Ovary (tissue), 9 donors: Measurements from ENCODE around the gene APH1A. TPM values are rescaled to one million over a fixed set of nuclear protein-coding genes. Genes with fewer than 3 reads are reported as not detected.

Experiments used
- DNase-seq, 5 donors: peaks; one replicate each; pipeline ENCODE4 v3.0.0-alpha.2; 2019 to 2020
- H3K27ac ChIP-seq, 2 donors: fragments of 200-600 bp; one replicate each; pipeline versions ENCODE4 v1.5.1 to v1.8.0; 2019 to 2022
- H3K27me3 ChIP-seq: fragments of 200-600 bp; one replicate; pipeline ENCODE4 v1.8.0; 2022
- H3K36me3 ChIP-seq: fragments of 200-600 bp; sonication (generic); one replicate; pipeline ENCODE4 v1.5.1; 2019
- H3K4me1 ChIP-seq: one replicate; pipeline ENCODE4 v1.8.1; 2013; ENCODE audit warnings: mild to moderate bottlenecking, moderate library complexity; ENCODE audit not compliant: insufficient read depth
- H3K4me3 ChIP-seq: fragments of 200-600 bp; sonication (generic); one replicate; pipeline ENCODE4 v1.5.1; 2017
- H3K9me3 ChIP-seq, 2 donors: fragments of 200-600 bp in 1 of 2; sonication (generic) in 1 of 2; one replicate each; pipeline versions ENCODE4 v1.5.1 to v1.8.1; 2013 to 2019; ENCODE audit warnings: mild to moderate bottlenecking in 1 of 2, moderate library complexity in 1 of 2
- EP300 ChIP-seq: sonication (generic); formaldehyde crosslinking; IDR thresholded peaks from one replicate; pipeline ENCODE4 v1.6.1; 2017; ENCODE audit warnings: antibody characterized with exemption
- POLR2A ChIP-seq: fragments of 450-650 bp; IDR thresholded peaks from one replicate; pipeline ENCODE4 v1.6.1; 2017; ENCODE audit warnings: antibody characterized with exemption, mild to moderate bottlenecking, moderate library complexity
- WGBS, 3 donors: extraction: QIAGEN DNeasy Blood & Tissue Kit in 1 of 3; methylation state at CpG; one replicate each; pipeline versions ENCODE4 v1.1.5 to v1.1.7; 2013 to 2017; 5-methylcytosine and 5-hydroxymethylcytosine counted together
- intact Hi-C, 4 donors: fragments of 100-400 bp; cut with DNase I; formaldehyde crosslinking; loops; one replicate each; pipeline versions ENCODE4 v1.11.0 to v1.15.1; 2022 to 2023
- polyA plus RNA-seq, 2 donors: library from polyadenylated mRNA; stranded (reverse); fragments of 200-250 nt in 1 of 2; fragments of 350-450 nt in 1 of 2; fragmentation: Illumina TruSeq in 1 of 2; extraction: RNeasy Lipid Tissue Mini Kit (QIAGEN cat#74804) in 1 of 2; gene quantifications; one replicate each; pipeline ENCODE4 v1.2.3, GENCODE V29; 2013 to 2014
- total RNA-seq, 7 donors: library from RNA; depleted of rRNA in 2 of 7; stranded (reverse); fragments of >200 nt in 2 of 7; fragmentation: NEBNext Ultra II Directional in 3 of 7; extraction: Animal tissue kit (Norgen Biotek cat#: 25700) in 3 of 7; gene quantifications; one replicate each; pipeline versions ENCODE4 v1.1.0 to v1.2.4, GENCODE V29; 2016 to 2023
- TF ChIP-seq, protein P1 (sequence below), 3 donors: fragments of 450-650 bp in 2 of 3; fragments of 200-600 bp in 1 of 3; IDR thresholded peaks; one replicate each; pipeline versions ENCODE4 v1.5.1 to v1.8.0; 2016 to 2022; ENCODE audit warnings: antibody characterized with exemption in 3 of 3, mild to moderate bottlenecking in 1 of 3
- donor health status: DM: no; HTN: no; CAD: no; lungs with moderate emphysema.
- donor health status: DM: no; HTN: no; CAD: no.
- donor health status: Bipolar disorder and iron deficiency.
- donor health status: DM: yes; HTN: yes; CAD: no.
- donor health status: DM: no; HTN: no; CAD: no.
- donor health status: DM: yes; HTN: yes; CAD: no.

Gene APH1A
- total and polyA plus RNA-seq, 9 donors = 80.0 to 151 (median 116) TPM

DNA sequence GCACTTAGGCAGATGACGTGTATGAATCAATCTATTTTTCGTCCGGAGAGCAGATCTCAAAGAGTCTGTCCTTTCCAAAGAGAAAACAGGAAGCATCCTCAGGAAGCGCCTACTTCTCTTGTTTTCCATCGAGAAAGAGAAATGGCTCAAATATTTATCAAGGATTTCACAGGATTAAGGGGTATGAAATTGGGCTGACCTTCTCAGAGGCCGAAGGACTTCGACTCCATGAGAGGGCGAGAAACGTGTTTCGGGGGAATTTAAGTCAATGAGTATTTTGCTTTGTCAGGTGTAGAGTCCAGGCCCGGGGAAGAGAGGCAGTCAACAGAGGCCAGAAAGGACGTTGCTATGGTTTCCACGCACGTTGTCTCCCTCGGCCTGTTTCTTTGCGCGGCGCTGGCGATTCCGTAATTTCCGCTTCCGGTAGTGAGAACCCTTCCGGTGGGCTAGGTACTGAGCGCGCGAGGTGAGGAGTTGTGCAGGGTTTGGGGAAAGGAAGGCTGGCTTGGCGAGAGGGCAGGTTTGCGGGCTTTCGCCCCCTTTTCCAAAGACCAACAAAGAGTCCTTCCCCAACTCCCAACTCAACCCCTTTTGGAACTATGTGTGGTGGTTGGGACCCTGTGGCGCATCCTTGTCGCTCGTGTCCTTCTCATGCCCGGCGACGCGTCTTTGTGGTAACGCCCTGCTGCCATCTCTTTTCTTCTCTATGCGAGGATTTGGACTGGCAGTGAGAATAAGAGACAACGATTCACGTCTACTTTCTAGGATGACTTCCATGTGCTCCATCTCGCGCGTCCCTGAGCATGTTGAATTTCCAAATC is 24.8 kb upstream of the APH1A start, which contains the start of gene MRPS21:
TSS of gene MRPS21 (plus strand) at position 429 of the 821 bp plus-strand sequence. CDS start 506 bp downstream, outside the sequence.
- H3K36me3 ChIP-seq = no peaks in the 10 kb centered on the region
- peak; percentile 89 to 93 (median 89) for DNase-seq
- no peaks in the 10 kb centered on the region for H3K9me3 ChIP-seq
- WGBS, 3 donors = 2 to 5% (median 2%) methylated on average over 43 of the region's 43 CpGs
- intact Hi-C loops = no loop called here
- peak within 1 kb of the TSS; percentile 68 to 74 for H3K27ac ChIP-seq
- peaks cover 5% of the 10 kb centered on the region for H3K4me1 ChIP-seq
- no peaks in the 10 kb centered on the region for H3K27me3 ChIP-seq
- TF ChIP-seq POLR2A (peak; percentile 94), EP300 (no peak)
- TF ChIP-seq, protein P1, sequence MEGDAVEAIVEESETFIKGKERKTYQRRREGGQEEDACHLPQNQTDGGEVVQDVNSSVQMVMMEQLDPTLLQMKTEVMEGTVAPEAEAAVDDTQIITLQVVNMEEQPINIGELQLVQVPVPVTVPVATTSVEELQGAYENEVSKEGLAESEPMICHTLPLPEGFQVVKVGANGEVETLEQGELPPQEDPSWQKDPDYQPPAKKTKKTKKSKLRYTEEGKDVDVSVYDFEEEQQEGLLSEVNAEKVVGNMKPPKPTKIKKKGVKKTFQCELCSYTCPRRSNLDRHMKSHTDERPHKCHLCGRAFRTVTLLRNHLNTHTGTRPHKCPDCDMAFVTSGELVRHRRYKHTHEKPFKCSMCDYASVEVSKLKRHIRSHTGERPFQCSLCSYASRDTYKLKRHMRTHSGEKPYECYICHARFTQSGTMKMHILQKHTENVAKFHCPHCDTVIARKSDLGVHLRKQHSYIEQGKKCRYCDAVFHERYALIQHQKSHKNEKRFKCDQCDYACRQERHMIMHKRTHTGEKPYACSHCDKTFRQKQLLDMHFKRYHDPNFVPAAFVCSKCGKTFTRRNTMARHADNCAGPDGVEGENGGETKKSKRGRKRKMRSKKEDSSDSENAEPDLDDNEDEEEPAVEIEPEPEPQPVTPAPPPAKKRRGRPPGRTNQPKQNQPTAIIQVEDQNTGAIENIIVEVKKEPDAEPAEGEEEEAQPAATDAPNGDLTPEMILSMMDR (IDR thresholded peaks at IDR 0.05) = peak in 1 of 3 donors; percentile 19
- peak within 1 kb of the TSS; percentile 70 for H3K4me3 ChIP-seq

GRCh38 chr1:150288822-150289221 is 20.0 kb upstream of the APH1A start:
- TF ChIP-seq EP300 = no peak
- no peak for TF ChIP-seq POLR2A
- TF ChIP-seq, protein P1 (IDR thresholded peaks at IDR 0.05) = no peak
- WGBS, 3 donors = 88 to 89% (median 89%) methylated on average over 4 of the region's 4 CpGs
- no peak for DNase-seq
- Histone ChIP-seq H3K4me3 (no peak overlapping the region), H3K9me3 (no peaks in the 10 kb centered on the region), H3K27me3 (no peaks in the 10 kb centered on the region), H3K36me3 (no peaks in the 10 kb centered on the region), H3K27ac (no peak overlapping the region), H3K4me1 (peaks cover 2% of the 10 kb centered on the region)
- intact Hi-C loops = no loop called here

DNA sequence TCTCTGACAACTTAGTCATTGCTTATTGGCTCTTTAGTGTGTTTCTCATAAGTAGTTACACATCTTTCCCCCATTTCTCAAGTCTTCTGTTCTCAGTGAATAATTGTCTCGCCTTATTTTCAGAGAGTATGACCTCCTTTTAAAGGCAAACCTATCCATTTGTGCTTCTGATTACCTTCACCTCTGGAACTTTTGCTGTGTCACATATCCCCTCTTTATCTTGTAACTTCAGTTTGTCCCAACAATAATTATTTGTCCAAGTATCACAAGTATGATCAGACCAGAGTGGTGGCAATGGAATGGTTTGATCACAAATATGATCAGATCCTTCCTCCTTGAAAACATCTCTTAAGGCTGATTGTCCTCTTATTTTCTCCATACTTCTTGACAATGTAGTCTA is 19.6 kb upstream of the APH1A start:
- Histone ChIP-seq H3K27ac (no peak overlapping the region), H3K4me1 (peaks cover 4% of the 10 kb centered on the region), H3K9me3 (no peaks in the 10 kb centered on the region), H3K36me3 (no peaks in the 10 kb centered on the region), H3K4me3 (no peak overlapping the region), H3K27me3 (no peaks in the 10 kb centered on the region)
- no peak for TF ChIP-seq EP300
- TF ChIP-seq, protein P1 (IDR thresholded peaks at IDR 0.05) = no peak
- no peak for TF ChIP-seq POLR2A
- intact Hi-C loops = no loop called here
- WGBS, 3 donors = 75 to 88% (median 80%) methylated on average over 1 of the region's 1 CpG
- DNase-seq = no peak

DNA sequence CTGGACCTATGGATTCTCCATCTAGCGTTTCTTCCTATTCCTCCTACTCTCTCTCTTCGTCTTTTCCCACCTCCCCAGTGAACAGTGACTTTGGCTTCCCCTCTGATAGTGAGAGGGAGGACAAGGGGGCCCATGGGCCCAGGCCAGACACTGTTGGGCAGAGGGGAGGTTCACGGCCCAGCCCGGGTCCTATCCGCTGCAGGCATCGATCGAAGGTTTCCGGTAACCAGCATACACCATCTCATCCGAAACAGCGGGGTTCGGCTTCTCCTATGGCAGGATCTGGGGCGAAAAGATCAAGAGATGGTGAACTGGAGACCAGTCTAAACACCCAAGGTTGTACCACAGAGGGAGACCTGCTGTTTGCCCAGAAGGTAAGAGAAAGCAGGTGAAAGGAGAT is 14.4 kb upstream of the APH1A start:
- 68 to 69% (median 69%) methylated on average over 12 of the region's 12 CpGs for WGBS, 3 donors
- peak in 1 of 5 donors; percentile 32 for DNase-seq
- intact Hi-C loops = loop anchor here in 1 of 4 donors (2.0 kb wide), 1 partner anchor 14 kb away; the partner anchor contains the start of gene APH1A
- peaks cover 8% of the 10 kb centered on the region for H3K4me1 ChIP-seq
- TF ChIP-seq EP300 (no peak), POLR2A (no peak)
- TF ChIP-seq, protein P1 (IDR thresholded peaks at IDR 0.05) = no peak
- no peaks in the 10 kb centered on the region for H3K36me3 ChIP-seq
- peak overlapping the region; percentile 79 to 81 for H3K27ac ChIP-seq
- no peaks in the 10 kb centered on the region for H3K9me3 ChIP-seq
- H3K4me3 ChIP-seq = peak overlapping the region; percentile 44
- no peaks in the 10 kb centered on the region for H3K27me3 ChIP-seq
